Measurements from ENCODE around the gene C5AR2.
"Not testable (repeated sequence)": the region's sequence is repeated elsewhere in the genome, so short reads cannot be mapped to it uniquely, and the experiment has no call there.

The C5AR2 gene

GRCh38 chr19:47386582-47386981, 54.6 kb downstream of the C5AR2 start:
- DNase-seq (ENCODE audit: low read depth, low spot score): not testable (repeated sequence)

GRCh38 chr19:47387623-47388022, 55.6 kb downstream of the C5AR2 start:
- DNase-seq (ENCODE audit: low read depth, low spot score): not testable (repeated sequence)

GRCh38 chr19:47388721-47389120, 56.7 kb downstream of the C5AR2 start:
- not testable (repeated sequence) for DNase-seq (ENCODE audit: low read depth, low spot score)

GRCh38 chr19:47389150-47389556, 57.2 kb downstream of the C5AR2 start:
- no peak for DNase-seq (ENCODE audit: low read depth, low spot score)

- no peak for DNase-seq (ENCODE audit: low read depth, low spot score)
Measured at GRCh38 chr19:47390533-47391488, 58.8 kb downstream of the C5AR2 start.

GRCh38 chr19:47391510-47392223, 59.7 kb downstream of the C5AR2 start:
- DNase-seq (ENCODE audit: low read depth, low spot score): peak; percentile 69
